Measurements from ENCODE around the gene LRBA.

LRBA gene

DNA sequence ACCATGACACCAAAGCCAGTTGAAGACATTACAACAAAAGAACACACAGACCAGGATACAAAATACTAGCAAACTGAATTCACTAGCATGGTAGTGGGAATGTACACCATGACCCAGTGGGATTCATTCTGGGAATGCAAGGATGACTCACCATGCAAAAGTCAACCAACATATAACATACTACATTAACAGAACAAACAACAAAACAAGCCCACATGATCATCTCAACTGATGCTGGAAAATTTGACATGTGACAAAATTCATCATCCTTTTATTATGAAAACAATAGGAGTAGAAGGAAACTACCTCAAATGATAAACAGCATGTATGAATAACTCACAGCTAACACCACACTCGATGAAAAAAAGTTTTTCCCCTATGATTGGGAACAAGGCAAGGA lies 746.6 kb downstream of the LRBA start:
- H3K4me3 Mint-ChIP-seq = no peak overlapping the region
- peak overlapping the region; percentile 12 for H3K27ac Mint-ChIP-seq
- no peak for DNase-seq
- peaks cover 10% of the 10 kb centered on the region for H3K4me1 Mint-ChIP-seq (ENCODE audit: low read depth)
- peaks cover 86% of the 10 kb centered on the region for H3K36me3 Mint-ChIP-seq (ENCODE audit: low read depth)
- no peaks in the 10 kb centered on the region for H3K9me3 Mint-ChIP-seq
- H3K27me3 Mint-ChIP-seq = no peaks in the 10 kb centered on the region

GRCh38 chr4:150265806-150266205 lies 749.3 kb downstream of the LRBA start:
- no peak overlapping the region for H3K4me3 Mint-ChIP-seq
- no peaks in the 10 kb centered on the region for H3K27me3 Mint-ChIP-seq
- DNase-seq = no peak
- H3K27ac Mint-ChIP-seq = no peak overlapping the region
- H3K4me1 Mint-ChIP-seq (ENCODE audit: low read depth) = peaks cover 10% of the 10 kb centered on the region
- peaks cover 68% of the 10 kb centered on the region for H3K36me3 Mint-ChIP-seq (ENCODE audit: low read depth)
- no peaks in the 10 kb centered on the region for H3K9me3 Mint-ChIP-seq

DNA sequence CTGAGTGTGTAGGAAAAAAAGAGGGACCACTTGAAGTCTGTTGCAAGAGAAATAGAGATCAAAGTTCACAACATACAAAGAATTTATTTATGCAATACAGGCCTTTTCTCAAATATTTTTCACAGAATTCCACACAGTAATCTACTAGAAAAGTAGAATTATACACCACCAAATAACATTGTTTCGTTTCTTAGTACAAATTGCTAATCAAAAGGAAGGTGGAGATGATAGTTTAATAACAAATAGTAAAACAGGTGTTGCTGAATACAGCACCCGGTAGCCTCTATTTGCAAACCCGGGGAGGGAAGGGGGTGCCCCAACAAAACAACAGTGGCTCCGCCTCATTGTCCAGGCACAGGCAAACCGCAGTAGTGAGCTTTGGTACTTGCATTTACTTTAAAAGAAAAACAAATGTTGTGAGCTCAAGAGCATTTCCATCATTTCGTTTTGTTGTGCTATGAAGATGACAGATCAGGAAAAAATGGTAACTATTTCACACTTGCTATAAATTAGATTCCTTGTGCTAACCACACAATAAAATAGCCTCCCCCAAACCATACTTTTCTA lies 750.4 kb downstream of the LRBA start:
- no peaks in the 10 kb centered on the region for H3K27me3 Mint-ChIP-seq
- no peak overlapping the region for H3K4me3 Mint-ChIP-seq
- H3K27ac Mint-ChIP-seq = no peak overlapping the region
- peaks cover 57% of the 10 kb centered on the region for H3K36me3 Mint-ChIP-seq (ENCODE audit: low read depth)
- H3K9me3 Mint-ChIP-seq = no peaks in the 10 kb centered on the region
- DNase-seq = no peak
- peaks cover 10% of the 10 kb centered on the region for H3K4me1 Mint-ChIP-seq (ENCODE audit: low read depth)

DNA sequence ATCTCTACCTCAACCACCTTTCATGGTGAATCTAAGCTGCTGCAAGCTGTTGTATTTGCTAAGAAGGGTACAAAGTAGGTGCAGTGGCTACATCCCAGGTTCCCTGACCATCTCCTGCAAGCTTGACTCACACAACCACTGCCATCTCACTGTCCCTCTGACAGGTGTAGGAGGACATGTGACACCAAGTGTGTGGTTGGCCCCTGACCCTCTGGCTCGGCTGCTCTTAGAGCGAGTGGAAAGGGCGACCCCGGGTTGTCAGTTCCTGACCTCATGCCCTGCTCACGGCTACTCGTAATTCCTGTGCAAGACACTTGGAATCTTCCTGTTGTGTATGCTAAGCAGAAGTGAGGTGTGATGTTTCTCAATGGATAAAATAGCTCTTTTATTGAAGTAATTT lies 752.5 kb downstream of the LRBA start:
- Mint-ChIP-seq H3K9me3 (no peaks in the 10 kb centered on the region), H3K4me1 (ENCODE audit: low read depth) (no peaks in the 10 kb centered on the region), H3K27ac (no peak overlapping the region), H3K36me3 (ENCODE audit: low read depth) (peaks cover 43% of the 10 kb centered on the region), H3K4me3 (no peak overlapping the region), H3K27me3 (no peaks in the 10 kb centered on the region)
- DNase-seq = no peak

GRCh38 chr4:150261571-150261970 lies 753.5 kb downstream of the LRBA start:
- Mint-ChIP-seq H3K27me3 (no peaks in the 10 kb centered on the region), H3K4me3 (no peak overlapping the region), H3K4me1 (ENCODE audit: low read depth) (no peaks in the 10 kb centered on the region), H3K27ac (no peak overlapping the region), H3K36me3 (ENCODE audit: low read depth) (peaks cover 34% of the 10 kb centered on the region), H3K9me3 (no peaks in the 10 kb centered on the region)
- DNase-seq = no peak

- DNase-seq = no peak
- H3K4me3 Mint-ChIP-seq = no peak overlapping the region
- no peaks in the 10 kb centered on the region for H3K27me3 Mint-ChIP-seq
- no peaks in the 10 kb centered on the region for H3K9me3 Mint-ChIP-seq
- H3K27ac Mint-ChIP-seq = no peak overlapping the region
- H3K4me1 Mint-ChIP-seq (ENCODE audit: low read depth) = no peaks in the 10 kb centered on the region
- H3K36me3 Mint-ChIP-seq (ENCODE audit: low read depth) = peaks cover 22% of the 10 kb centered on the region
Measured at GRCh38 chr4:150259861-150260567, 755.1 kb downstream of the LRBA start.

DNA sequence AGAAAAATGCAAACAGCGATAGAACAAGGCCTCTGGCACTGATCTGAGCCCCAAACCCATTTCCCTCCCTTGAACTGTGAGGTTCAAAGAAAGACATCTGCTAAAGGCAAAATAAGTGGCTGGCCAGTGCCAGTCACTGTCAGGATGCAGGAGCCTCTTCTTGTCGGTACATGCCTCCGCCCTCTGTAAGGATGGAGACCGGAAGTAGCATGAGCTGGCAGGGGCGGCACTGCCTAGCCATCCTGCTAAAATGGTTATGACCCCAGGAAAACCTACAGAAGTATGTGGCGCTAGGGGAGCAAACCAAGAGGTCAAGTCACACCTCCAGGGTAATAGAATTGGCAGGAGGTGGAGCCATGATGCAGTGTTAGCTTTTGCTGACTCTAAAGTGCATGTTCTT lies 756.5 kb downstream of the LRBA start:
- no peaks in the 10 kb centered on the region for H3K27me3 Mint-ChIP-seq
- H3K4me3 Mint-ChIP-seq = no peak overlapping the region
- DNase-seq = no peak
- H3K9me3 Mint-ChIP-seq = no peaks in the 10 kb centered on the region
- no peaks in the 10 kb centered on the region for H3K4me1 Mint-ChIP-seq (ENCODE audit: low read depth)
- H3K36me3 Mint-ChIP-seq (ENCODE audit: low read depth) = peaks cover 8% of the 10 kb centered on the region
- no peak overlapping the region for H3K27ac Mint-ChIP-seq

DNA sequence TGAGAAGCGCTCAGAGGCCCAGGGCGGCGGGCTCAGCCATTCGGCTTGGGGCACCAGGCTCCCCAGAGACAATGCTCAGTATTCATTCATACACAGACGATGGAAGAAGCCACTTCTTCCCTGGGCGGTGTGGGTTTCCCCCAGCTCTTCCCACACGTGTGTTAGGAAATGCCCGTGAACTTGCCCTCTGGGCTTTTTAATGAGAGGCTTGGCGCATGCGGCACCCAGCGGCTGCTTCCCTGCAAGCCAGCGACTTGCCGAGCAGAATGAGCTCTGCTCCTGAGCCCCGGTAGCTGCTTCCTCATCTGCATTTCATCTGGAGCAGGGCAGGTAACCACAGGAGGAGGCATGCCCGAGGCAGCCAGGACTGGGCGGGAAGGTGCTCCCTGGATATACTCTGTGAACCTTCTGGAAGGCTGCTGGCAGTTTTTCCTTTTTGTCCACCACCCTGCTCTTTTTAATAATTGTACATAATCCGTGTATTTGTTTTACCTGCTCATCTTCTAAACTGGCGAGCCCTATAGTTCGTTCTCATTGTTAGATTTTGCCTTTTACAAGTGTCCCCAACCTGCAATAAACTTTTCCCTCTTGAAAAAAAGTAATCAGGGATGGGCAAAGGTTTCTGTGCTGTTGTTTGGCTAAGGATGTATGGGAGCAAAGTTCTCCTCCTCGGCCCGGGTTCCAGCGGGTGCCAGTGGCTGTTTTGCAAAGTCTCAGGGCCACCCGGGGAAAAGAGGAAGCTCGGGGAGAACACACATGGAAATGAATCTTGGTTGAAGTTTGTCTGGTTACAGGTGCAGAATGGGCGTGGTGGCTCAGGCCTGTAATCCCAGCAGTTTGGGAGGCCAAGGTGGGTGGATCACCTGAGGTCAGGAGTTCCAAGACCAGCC lies 758.0 kb downstream of the LRBA start:
- Mint-ChIP-seq H3K27ac (no peak overlapping the region), H3K27me3 (no peaks in the 10 kb centered on the region), H3K4me1 (ENCODE audit: low read depth) (no peaks in the 10 kb centered on the region), H3K4me3 (no peak overlapping the region), H3K9me3 (no peaks in the 10 kb centered on the region), H3K36me3 (ENCODE audit: low read depth) (peaks cover 3% of the 10 kb centered on the region)
- no peak for DNase-seq

GRCh38 chr4:150256225-150256620 lies 758.9 kb downstream of the LRBA start:
- H3K9me3 Mint-ChIP-seq = no peaks in the 10 kb centered on the region
- peaks cover under 1% of the 10 kb centered on the region for H3K36me3 Mint-ChIP-seq (ENCODE audit: low read depth)
- no peaks in the 10 kb centered on the region for H3K4me1 Mint-ChIP-seq (ENCODE audit: low read depth)
- no peaks in the 10 kb centered on the region for H3K27me3 Mint-ChIP-seq
- no peak for DNase-seq
- no peak overlapping the region for H3K4me3 Mint-ChIP-seq
- H3K27ac Mint-ChIP-seq = no peak overlapping the region

GRCh38 chr4:150255610-150256224 lies 759.4 kb downstream of the LRBA start:
- Mint-ChIP-seq H3K9me3 (no peaks in the 10 kb centered on the region), H3K36me3 (ENCODE audit: low read depth) (no peaks in the 10 kb centered on the region), H3K4me1 (ENCODE audit: low read depth) (no peaks in the 10 kb centered on the region), H3K4me3 (no peak overlapping the region), H3K27ac (no peak overlapping the region), H3K27me3 (no peaks in the 10 kb centered on the region)
- DNase-seq = no peak

- Mint-ChIP-seq H3K27ac (no peak overlapping the region), H3K36me3 (ENCODE audit: low read depth) (no peaks in the 10 kb centered on the region), H3K4me1 (ENCODE audit: low read depth) (no peaks in the 10 kb centered on the region), H3K9me3 (no peaks in the 10 kb centered on the region), H3K27me3 (no peaks in the 10 kb centered on the region), H3K4me3 (no peak overlapping the region)
- no peak for DNase-seq
Measured at GRCh38 chr4:150253965-150254630, 761.0 kb downstream of the LRBA start.

DNA sequence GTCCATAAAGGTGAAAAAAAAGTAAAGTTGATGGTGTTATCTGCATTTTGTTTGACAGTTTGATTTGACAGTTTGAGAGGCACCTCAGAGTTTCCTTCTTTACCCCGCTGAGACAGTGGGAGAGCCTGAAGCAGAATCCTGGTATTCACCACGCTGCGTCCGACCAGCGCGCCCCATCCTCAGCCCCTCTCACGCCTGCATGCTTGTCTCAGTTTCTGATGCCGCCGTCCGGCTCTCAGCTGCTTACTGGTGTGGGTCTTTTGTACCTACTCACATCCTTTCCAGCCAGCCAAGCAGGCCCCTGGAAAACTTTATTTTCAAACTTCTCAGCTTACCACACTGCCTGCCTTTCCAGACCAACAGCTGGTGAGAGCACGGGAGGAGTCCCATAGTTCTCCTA lies 761.7 kb downstream of the LRBA start:
- Mint-ChIP-seq H3K4me3 (no peak overlapping the region), H3K27me3 (no peaks in the 10 kb centered on the region), H3K36me3 (ENCODE audit: low read depth) (no peaks in the 10 kb centered on the region), H3K27ac (no peak overlapping the region), H3K4me1 (ENCODE audit: low read depth) (no peaks in the 10 kb centered on the region), H3K9me3 (no peaks in the 10 kb centered on the region)
- no peak for DNase-seq

DNA sequence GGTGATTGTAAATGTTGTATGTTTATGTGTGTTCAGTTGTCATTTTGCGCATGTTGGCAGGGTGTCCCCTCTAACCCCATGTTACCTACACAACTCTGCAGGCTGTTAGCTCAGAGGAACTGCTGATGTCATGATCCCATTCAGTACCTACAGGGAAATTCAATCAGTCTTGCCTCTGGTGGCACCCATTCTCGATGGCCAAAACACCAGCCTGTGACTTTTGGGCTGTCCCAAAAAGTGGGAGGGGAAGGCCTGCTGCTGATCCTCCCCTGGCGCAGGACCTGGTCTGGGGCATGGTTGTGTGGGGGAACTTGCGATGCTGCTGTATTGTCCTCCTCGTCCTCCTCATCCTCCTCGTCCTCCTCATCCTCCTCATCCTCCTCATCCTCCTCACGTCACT lies 762.3 kb downstream of the LRBA start:
- Mint-ChIP-seq H3K9me3 (no peaks in the 10 kb centered on the region), H3K27me3 (peaks cover 2% of the 10 kb centered on the region), H3K4me3 (no peak overlapping the region), H3K4me1 (ENCODE audit: low read depth) (no peaks in the 10 kb centered on the region), H3K27ac (no peak overlapping the region), H3K36me3 (ENCODE audit: low read depth) (no peaks in the 10 kb centered on the region)
- DNase-seq = no peak

DNA sequence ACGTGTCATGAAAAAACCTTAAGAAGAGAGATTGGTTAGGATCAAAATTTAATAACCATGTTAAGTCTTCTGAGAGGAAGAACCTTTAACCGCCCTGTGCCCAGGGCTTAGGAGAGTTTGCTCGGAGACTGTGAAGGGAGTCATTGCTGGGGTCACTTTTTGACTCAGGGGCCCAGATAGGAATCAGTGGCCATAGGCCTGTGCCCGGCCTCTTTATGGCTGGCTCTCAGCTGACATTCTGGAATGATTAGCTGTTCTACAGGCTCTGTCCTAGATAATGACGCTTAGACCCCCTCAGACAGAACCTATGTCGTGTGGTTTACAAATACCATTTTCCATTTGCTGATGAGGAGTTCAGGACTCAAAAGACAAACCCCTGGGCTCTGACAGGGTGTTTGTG lies 762.8 kb downstream of the LRBA start:
- H3K4me3 Mint-ChIP-seq = no peak overlapping the region
- no peak for DNase-seq
- H3K4me1 Mint-ChIP-seq (ENCODE audit: low read depth) = no peaks in the 10 kb centered on the region
- H3K9me3 Mint-ChIP-seq = no peaks in the 10 kb centered on the region
- peaks cover 6% of the 10 kb centered on the region for H3K27me3 Mint-ChIP-seq
- no peaks in the 10 kb centered on the region for H3K36me3 Mint-ChIP-seq (ENCODE audit: low read depth)
- H3K27ac Mint-ChIP-seq = no peak overlapping the region
